HepG2 (cell line): ENCODE results near the gene CCDC34. TPM values are rescaled to one million over a fixed set of nuclear protein-coding genes. Genes with fewer than 3 reads are reported as not detected.

ENCODE experiments used
- CEBPB ChIP-seq: IDR thresholded peaks from 2 replicates; pipeline ENCODE4 v1.6.1; 2011; ENCODE audit warnings: low read depth, low read length, improper control_type of control experiment, borderline replicate concordance
- DMTF1 ChIP-seq: sonication (generic); formaldehyde crosslinking; IDR thresholded peaks from 2 replicates; pipeline ENCODE4 v1.4.0; 2020; ENCODE audit warnings: mild to moderate bottlenecking, missing genetic modification reagents
- EHMT2 ChIP-seq: fragments of 200-600 bp; sonication (generic); IDR thresholded peaks from 2 replicates; pipeline ENCODE4 v1.7.0; 2017; ENCODE audit warnings: antibody characterized with exemption, low read depth, low read length, borderline replicate concordance
- FOXA1 ChIP-seq, 2 experiments: fragments of 450-650 bp in 1 of 2; sonication (generic) in 1 of 2; formaldehyde crosslinking in 1 of 2; IDR thresholded peaks; 2 replicates each; pipeline versions ENCODE4 v1.4.0 to v1.6.1; 2016 to 2020; ENCODE audit warnings: missing genetic modification reagents in 1 of 2
- IKZF1 ChIP-seq: fragments of 450-650 bp; IDR thresholded peaks from 2 replicates; pipeline ENCODE4 v1.7.1; 2016
- PAXIP1 ChIP-seq: sonication (generic); formaldehyde crosslinking; conservative IDR thresholded peaks from 2 replicates; pipeline ENCODE4 v1.4.0; 2020; ENCODE audit warnings: mild to moderate bottlenecking, missing genetic modification reagents, moderate library complexity
- PBX3 ChIP-seq: sonication (generic); formaldehyde crosslinking; IDR thresholded peaks from 2 replicates; pipeline ENCODE4 v1.8.1; 2023; ENCODE audit warnings: missing genetic modification reagents, inconsistent platforms, borderline replicate concordance
- SNAPC5 ChIP-seq: sonication (generic); formaldehyde crosslinking; IDR thresholded peaks from 2 replicates; pipeline ENCODE4 v1.8.1; 2023; ENCODE audit warnings: mild to moderate bottlenecking, missing genetic modification reagents, borderline replicate concordance
- SRSF9 ChIP-seq: fragments of 200-400 bp; formaldehyde crosslinking; IDR thresholded peaks from 2 replicates; pipeline ENCODE4 v1.6.1; 2018; ENCODE audit warnings: borderline replicate concordance, mild to moderate bottlenecking, low read depth, low read length; ENCODE audit not compliant: insufficient read depth, poor library complexity, severe bottlenecking
- ZNF10 ChIP-seq: sonication (generic); formaldehyde crosslinking; IDR thresholded peaks from 2 replicates; pipeline ENCODE4 v1.4.0; 2020; ENCODE audit warnings: mild to moderate bottlenecking, low read depth, missing genetic modification reagents, borderline replicate concordance
- ZNF121 ChIP-seq: sonication (generic); formaldehyde crosslinking; IDR thresholded peaks from 2 replicates; pipeline ENCODE4 v1.5.0; 2020; ENCODE audit warnings: mild to moderate bottlenecking, missing genetic modification reagents
- ZNF274 ChIP-seq: sonication (generic); formaldehyde crosslinking; IDR thresholded peaks from 2 replicates; pipeline ENCODE4 v1.5.1; 2020; ENCODE audit warnings: mild to moderate bottlenecking, missing genetic modification reagents
- ZNF292 ChIP-seq: sonication (generic); formaldehyde crosslinking; IDR thresholded peaks from 2 replicates; pipeline ENCODE4 v1.8.1; 2022; ENCODE audit warnings: mild to moderate bottlenecking, low read depth, missing genetic modification reagents, borderline replicate concordance
- ZNF33A ChIP-seq: sonication (generic); formaldehyde crosslinking; IDR thresholded peaks from 2 replicates; pipeline ENCODE4 v1.5.1; 2020; ENCODE audit warnings: missing genetic modification reagents, mild to moderate bottlenecking, moderate library complexity, borderline replicate concordance
- ZNF414 ChIP-seq: sonication (generic); formaldehyde crosslinking; IDR thresholded peaks from 2 replicates; pipeline ENCODE4 v1.5.0; 2020; ENCODE audit warnings: missing genetic modification reagents
- ZNF432 ChIP-seq: sonication (generic); formaldehyde crosslinking; IDR thresholded peaks from 2 replicates; pipeline ENCODE4 v1.5.0; 2020; ENCODE audit warnings: missing genetic modification reagents, mild to moderate bottlenecking, borderline replicate concordance
- polyA plus RNA-seq, 8 experiments: library from polyadenylated mRNA; depleted of rRNA in 3 of 8; stranded (reverse) in 7 of 8; unstranded in 1 of 8; fragments of >200 nt; fragmentation: Illumina TruSeq in 4 of 8; extraction: Trizol in 4 of 8; gene quantifications; 2 replicates each; pipeline versions ENCODE4 v1.2.1 to v1.2.3, GENCODE V29; 2011 to 2016; ENCODE audit warnings: low read depth in 4 of 8, missing spikeins in 1 of 8, mixed read lengths in 1 of 8; ENCODE audit not compliant: insufficient read depth in 1 of 8
- total RNA-seq, 5 experiments: library from RNA; depleted of rRNA; stranded (reverse); fragments of >200 nt; fragmentation: Illumina TruSeq; extraction: Trizol; gene quantifications; 2 replicates each; pipeline ENCODE4 v1.2.3, GENCODE V29; 2016; ENCODE audit warnings: low read depth in 1 of 5

CCDC34 gene
- total and polyA plus RNA-seq, 2 of the 13 experiments (the other 11 are each of a cell fraction or from before 2014, with no cell fraction given): 7.6 to 34.3 TPM

GRCh38 chr11:27395556-27396258 lies 32.7 kb upstream of the CCDC34 start (continued):
- TF ChIP-seq ZNF274 (CRISPR knock-in tag): no peak
- no peak for TF ChIP-seq DMTF1 (CRISPR knock-in tag)
- TF ChIP-seq ZNF33A (CRISPR knock-in tag): no peak
- TF ChIP-seq PAXIP1 (CRISPR knock-in tag): peak; percentile 93
- no peak for TF ChIP-seq ZNF292 (CRISPR knock-in tag)
- TF ChIP-seq IKZF1: no peak
- no peak for TF ChIP-seq SNAPC5 (CRISPR knock-in tag)
- TF ChIP-seq SRSF9: no peak
- TF ChIP-seq ZNF10 (CRISPR knock-in tag): no peak
- TF ChIP-seq EHMT2: no peak
- TF ChIP-seq FOXA1 (IDR thresholded peaks at IDR 0.05): peak; percentile 58; the same call in 1 of the 2 replicates
- TF ChIP-seq FOXA1 (CRISPR knock-in tag; IDR thresholded peaks at IDR 0.05): peak; percentile 69; the same call in 1 of the 2 replicates
- TF ChIP-seq ZNF432 (CRISPR knock-in tag): no peak
- TF ChIP-seq ZNF414: no peak
- no peak for TF ChIP-seq ZNF121 (CRISPR knock-in tag)
- TF ChIP-seq CEBPB: 0 out of 2 replicates have a peak, but pooled peaks have one; percentile 21
- TF ChIP-seq PBX3: no peak
